ENCODE measurements around the gene CACNA1C.

Gene CACNA1C

DNA sequence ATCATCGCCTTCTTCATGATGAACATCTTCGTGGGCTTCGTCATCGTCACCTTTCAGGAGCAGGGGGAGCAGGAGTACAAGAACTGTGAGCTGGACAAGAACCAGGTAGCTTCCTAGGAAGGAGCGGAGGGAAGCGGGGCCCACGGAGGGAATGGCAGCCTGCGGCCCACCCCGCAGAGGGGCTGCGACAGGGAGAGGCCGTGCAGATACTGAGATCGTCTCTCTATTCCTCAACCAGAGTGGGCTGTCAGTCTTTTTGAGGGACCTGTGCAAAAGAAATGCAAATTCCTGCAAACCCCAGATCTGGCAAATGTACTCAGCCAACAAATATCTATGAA, 555.8 kb downstream of the CACNA1C start:
- H3K4me1 ChIP-seq (ENCODE audit: control insufficient read depth in 5 of 5, insufficient read depth in 5 of 5, low read length in 5 of 5): peaks cover 0 to 4% (median 0%) of the 10 kb centered on the region in 5 donors
- no peaks in the 10 kb centered on the region for H3K9me3 ChIP-seq (ENCODE audit: control insufficient read depth in 5 of 5, low read length in 5 of 5)
- H3K27me3 ChIP-seq (ENCODE audit: control insufficient read depth in 5 of 5, insufficient read depth in 4 of 5, low read length in 5 of 5): peaks cover 0 to 3% (median 1%) of the 10 kb centered on the region in 5 donors
- no peak overlapping the region for H3K27ac ChIP-seq (ENCODE audit: low read depth, low read length)
- H3K36me3 ChIP-seq (ENCODE audit: control insufficient read depth in 5 of 5, insufficient read depth in 5 of 5, low read length in 5 of 5): peaks cover 0 to 9% (median 4%) of the 10 kb centered on the region in 5 donors
- no peak overlapping the region for H3K9ac ChIP-seq (ENCODE audit: low read length in 5 of 5)
- H3K4me3 ChIP-seq (ENCODE audit: low read depth in 1 of 5, low read length in 5 of 5): no peak overlapping the region

DNA sequence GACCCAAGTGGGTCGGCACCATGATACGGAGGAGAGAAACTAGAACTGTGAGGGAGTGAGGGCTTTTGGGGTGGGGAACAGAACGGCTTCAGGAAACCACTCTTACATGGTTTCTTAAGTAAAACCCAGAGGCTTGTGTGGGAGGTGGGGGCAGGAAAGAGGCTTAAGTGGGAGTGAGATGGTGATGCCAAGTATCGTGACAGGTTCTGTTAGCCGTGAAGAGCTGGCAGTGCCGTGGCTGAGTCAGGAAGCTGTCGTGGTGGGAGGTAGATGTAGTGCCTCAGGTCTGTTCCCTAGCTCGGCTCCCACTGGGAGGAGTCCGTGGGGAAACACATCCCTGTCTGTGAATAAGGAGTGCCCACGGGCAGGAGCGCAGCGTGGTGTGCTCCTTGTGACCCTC, 556.2 kb downstream of the CACNA1C start:
- no peak overlapping the region for H3K9ac ChIP-seq (ENCODE audit: low read length in 5 of 5)
- peaks cover 0 to 5% (median 0%) of the 10 kb centered on the region in 5 donors for H3K4me1 ChIP-seq (ENCODE audit: control insufficient read depth in 5 of 5, insufficient read depth in 5 of 5, low read length in 5 of 5)
- H3K4me3 ChIP-seq (ENCODE audit: low read depth in 1 of 5, low read length in 5 of 5): no peak overlapping the region
- H3K27me3 ChIP-seq (ENCODE audit: control insufficient read depth in 5 of 5, insufficient read depth in 4 of 5, low read length in 5 of 5): peaks cover 0 to 6% (median 2%) of the 10 kb centered on the region in 5 donors
- H3K27ac ChIP-seq (ENCODE audit: low read depth, low read length): no peak overlapping the region
- peaks cover 0 to 9% (median 4%) of the 10 kb centered on the region in 5 donors for H3K36me3 ChIP-seq (ENCODE audit: control insufficient read depth in 5 of 5, insufficient read depth in 5 of 5, low read length in 5 of 5)
- H3K9me3 ChIP-seq (ENCODE audit: control insufficient read depth in 5 of 5, low read length in 5 of 5): no peaks in the 10 kb centered on the region

DNA sequence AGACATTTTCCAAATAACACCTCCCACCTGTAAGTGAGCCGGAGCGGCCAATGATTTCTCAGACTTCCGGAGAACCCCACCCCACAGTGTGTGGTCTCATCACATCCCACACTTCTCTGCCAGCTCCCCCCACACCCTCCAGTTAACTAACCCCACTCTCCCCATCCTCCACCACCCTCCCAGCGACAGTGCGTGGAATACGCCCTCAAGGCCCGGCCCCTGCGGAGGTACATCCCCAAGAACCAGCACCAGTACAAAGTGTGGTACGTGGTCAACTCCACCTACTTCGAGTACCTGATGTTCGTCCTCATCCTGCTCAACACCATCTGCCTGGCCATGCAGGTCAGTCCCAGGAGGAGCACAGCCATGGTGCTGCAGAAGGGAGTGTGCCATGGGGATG, 557.6 kb downstream of the CACNA1C start:
- peaks cover 0 to 6% (median 2%) of the 10 kb centered on the region in 5 donors for H3K27me3 ChIP-seq (ENCODE audit: control insufficient read depth in 5 of 5, insufficient read depth in 4 of 5, low read length in 5 of 5)
- no peaks in the 10 kb centered on the region for H3K9me3 ChIP-seq (ENCODE audit: control insufficient read depth in 5 of 5, low read length in 5 of 5)
- H3K36me3 ChIP-seq (ENCODE audit: control insufficient read depth in 5 of 5, insufficient read depth in 5 of 5, low read length in 5 of 5): peaks cover 0 to 9% (median 4%) of the 10 kb centered on the region in 5 donors
- H3K9ac ChIP-seq (ENCODE audit: low read length in 5 of 5): no peak overlapping the region
- no peak overlapping the region for H3K27ac ChIP-seq (ENCODE audit: low read depth, low read length)
- H3K4me1 ChIP-seq (ENCODE audit: control insufficient read depth in 5 of 5, insufficient read depth in 5 of 5, low read length in 5 of 5): peaks cover 0 to 8% (median 0%) of the 10 kb centered on the region in 5 donors
- no peak overlapping the region for H3K4me3 ChIP-seq (ENCODE audit: low read depth in 1 of 5, low read length in 5 of 5)

DNA sequence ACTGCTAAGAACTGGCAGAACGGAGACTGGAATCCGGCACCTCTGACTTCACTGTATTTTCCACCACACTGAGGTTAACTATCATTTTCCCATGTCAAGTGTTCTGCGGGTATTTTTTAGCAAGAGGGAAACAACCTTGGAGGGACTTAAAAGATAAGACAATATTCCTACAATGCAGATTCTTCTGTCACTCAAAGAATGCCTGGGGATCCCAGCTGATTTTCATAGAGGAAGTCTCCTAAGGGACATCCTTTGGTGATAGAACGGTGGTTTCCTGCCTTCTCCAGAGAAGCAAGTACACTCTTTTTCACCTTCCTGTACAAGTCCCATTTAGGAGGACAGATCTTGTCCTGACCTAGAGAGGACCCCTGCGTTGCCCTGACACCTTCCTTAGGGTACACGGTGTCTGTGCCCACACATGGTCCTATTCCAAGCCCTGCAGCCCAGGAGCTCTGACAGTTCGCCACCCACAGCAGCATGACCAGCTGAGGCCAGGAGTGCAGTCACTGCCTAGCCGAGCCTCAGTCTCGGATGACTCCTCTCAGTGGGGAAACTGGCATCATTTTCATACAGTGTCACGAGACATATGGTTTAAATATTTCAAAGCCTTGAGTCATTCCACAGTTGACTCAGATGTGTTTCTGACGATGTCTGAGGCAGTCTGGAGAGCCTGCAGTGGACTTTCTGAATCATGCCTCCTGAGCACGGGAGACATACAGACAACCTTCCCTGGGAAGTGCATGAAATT, 560.7 kb downstream of the CACNA1C start:
- no peak overlapping the region for H3K4me3 ChIP-seq (ENCODE audit: low read depth in 1 of 5, low read length in 5 of 5)
- peaks cover 0 to 4% (median 3%) of the 10 kb centered on the region in 5 donors for H3K36me3 ChIP-seq (ENCODE audit: control insufficient read depth in 5 of 5, insufficient read depth in 5 of 5, low read length in 5 of 5)
- H3K4me1 ChIP-seq (ENCODE audit: control insufficient read depth in 5 of 5, insufficient read depth in 5 of 5, low read length in 5 of 5): peaks cover 0 to 8% (median 0%) of the 10 kb centered on the region in 5 donors
- peaks cover 0 to 15% (median 3%) of the 10 kb centered on the region in 5 donors for H3K27me3 ChIP-seq (ENCODE audit: control insufficient read depth in 5 of 5, insufficient read depth in 4 of 5, low read length in 5 of 5)
- H3K9me3 ChIP-seq (ENCODE audit: control insufficient read depth in 5 of 5, low read length in 5 of 5): no peaks in the 10 kb centered on the region
- H3K27ac ChIP-seq (ENCODE audit: low read depth, low read length): no peak overlapping the region
- no peak overlapping the region for H3K9ac ChIP-seq (ENCODE audit: low read length in 5 of 5)

DNA sequence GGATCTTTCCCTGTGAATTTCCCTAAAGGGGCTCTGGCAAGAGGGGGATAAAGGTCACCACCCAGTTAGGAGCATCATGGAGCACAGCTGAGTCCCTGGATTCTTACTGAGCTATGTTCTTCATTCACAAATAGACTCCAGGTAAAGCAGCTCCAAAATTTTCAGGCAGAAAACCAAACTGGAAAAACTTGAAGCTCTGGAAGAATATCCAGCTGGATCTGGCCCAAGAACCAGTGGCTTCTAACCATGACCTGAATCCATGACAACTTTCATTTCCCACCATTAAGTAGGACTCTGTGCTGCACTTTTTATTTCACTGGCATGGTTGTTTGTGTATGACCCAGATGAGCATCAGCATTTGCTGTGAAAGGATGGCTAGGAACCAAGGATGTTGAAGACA, 561.6 kb downstream of the CACNA1C start:
- H3K9ac ChIP-seq (ENCODE audit: low read length in 5 of 5): no peak overlapping the region
- peaks cover 0 to 8% (median 0%) of the 10 kb centered on the region in 5 donors for H3K4me1 ChIP-seq (ENCODE audit: control insufficient read depth in 5 of 5, insufficient read depth in 5 of 5, low read length in 5 of 5)
- no peak overlapping the region for H3K27ac ChIP-seq (ENCODE audit: low read depth, low read length)
- peaks cover 0 to 4% (median 3%) of the 10 kb centered on the region in 5 donors for H3K36me3 ChIP-seq (ENCODE audit: control insufficient read depth in 5 of 5, insufficient read depth in 5 of 5, low read length in 5 of 5)
- no peak overlapping the region for H3K4me3 ChIP-seq (ENCODE audit: low read depth in 1 of 5, low read length in 5 of 5)
- peaks cover 0 to 15% (median 3%) of the 10 kb centered on the region in 5 donors for H3K27me3 ChIP-seq (ENCODE audit: control insufficient read depth in 5 of 5, insufficient read depth in 4 of 5, low read length in 5 of 5)
- H3K9me3 ChIP-seq (ENCODE audit: control insufficient read depth in 5 of 5, low read length in 5 of 5): no peaks in the 10 kb centered on the region

DNA sequence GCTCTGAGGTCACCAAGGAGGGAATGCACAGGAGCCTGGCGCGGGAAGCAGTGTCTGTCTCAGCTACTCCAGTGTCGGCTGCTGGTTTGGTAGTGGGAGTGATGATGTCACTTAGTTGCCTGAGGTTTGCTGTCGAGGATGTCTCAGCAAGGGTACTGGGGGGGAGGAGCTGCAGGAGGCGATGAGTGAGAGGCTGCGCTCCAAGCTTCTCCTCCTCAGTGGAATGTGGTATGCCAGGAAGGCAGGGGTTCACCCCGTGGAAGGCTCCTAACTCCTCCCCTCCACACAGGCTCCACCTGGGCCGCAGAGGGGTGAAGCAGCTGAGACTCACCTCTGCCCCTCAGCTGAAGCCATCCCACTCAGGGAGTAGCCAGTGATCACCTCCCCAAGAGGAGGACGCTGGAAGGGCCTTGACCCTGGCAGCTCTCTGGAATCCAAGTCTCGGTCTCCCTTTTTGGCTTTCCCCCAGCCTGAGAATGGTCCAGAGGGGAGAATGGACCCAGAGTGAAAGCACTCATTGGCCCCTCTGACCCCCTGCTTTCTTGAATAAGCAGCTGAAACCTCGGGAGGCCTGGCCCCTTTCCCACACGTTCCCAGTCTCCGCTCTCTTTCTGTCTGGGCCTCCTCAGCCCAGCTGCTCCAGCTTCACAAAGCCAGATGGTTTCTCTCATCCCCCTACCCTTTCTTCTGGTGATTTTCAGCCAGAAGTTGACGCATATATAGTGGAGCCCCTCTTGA, 563.0 kb downstream of the CACNA1C start:
- no peak overlapping the region for H3K9ac ChIP-seq (ENCODE audit: low read length in 5 of 5)
- H3K27ac ChIP-seq (ENCODE audit: low read depth, low read length): no peak overlapping the region
- no peak overlapping the region for H3K4me3 ChIP-seq (ENCODE audit: low read depth in 1 of 5, low read length in 5 of 5)
- peaks cover 0 to 8% (median 0%) of the 10 kb centered on the region in 5 donors for H3K4me1 ChIP-seq (ENCODE audit: control insufficient read depth in 5 of 5, insufficient read depth in 5 of 5, low read length in 5 of 5)
- peaks cover 0 to 18% (median 0%) of the 10 kb centered on the region in 5 donors for H3K27me3 ChIP-seq (ENCODE audit: control insufficient read depth in 5 of 5, insufficient read depth in 4 of 5, low read length in 5 of 5)
- peaks cover 0 to 8% (median 0%) of the 10 kb centered on the region in 5 donors for H3K36me3 ChIP-seq (ENCODE audit: control insufficient read depth in 5 of 5, insufficient read depth in 5 of 5, low read length in 5 of 5)
- H3K9me3 ChIP-seq (ENCODE audit: control insufficient read depth in 5 of 5, low read length in 5 of 5): no peaks in the 10 kb centered on the region

DNA sequence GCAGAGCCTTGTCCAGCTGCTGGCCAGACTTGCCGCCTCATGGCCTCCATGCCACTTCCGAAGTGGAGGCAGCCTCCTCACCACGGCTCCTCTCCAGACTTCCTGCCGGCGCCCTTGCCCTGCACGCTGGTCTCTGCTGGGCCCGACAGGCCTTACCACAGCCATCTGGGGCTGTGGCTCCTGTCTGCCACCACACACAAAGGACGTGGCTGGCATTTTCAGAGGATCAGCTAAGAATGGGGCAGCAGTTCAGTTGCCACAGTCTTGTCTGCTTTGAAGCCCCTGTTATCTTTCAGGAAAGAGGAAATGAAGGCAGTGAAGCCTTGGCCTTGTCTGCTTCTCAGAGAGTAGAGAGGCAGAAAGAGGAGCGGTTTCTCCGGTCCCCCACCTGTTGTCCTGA, 564.0 kb downstream of the CACNA1C start:
- no peak overlapping the region for H3K9ac ChIP-seq (ENCODE audit: low read length in 5 of 5)
- no peak overlapping the region for H3K4me3 ChIP-seq (ENCODE audit: low read depth in 1 of 5, low read length in 5 of 5)
- H3K27me3 ChIP-seq (ENCODE audit: control insufficient read depth in 5 of 5, insufficient read depth in 4 of 5, low read length in 5 of 5): peaks cover 0 to 18% (median 0%) of the 10 kb centered on the region in 5 donors
- H3K9me3 ChIP-seq (ENCODE audit: control insufficient read depth in 5 of 5, low read length in 5 of 5): no peaks in the 10 kb centered on the region
- H3K4me1 ChIP-seq (ENCODE audit: control insufficient read depth in 5 of 5, insufficient read depth in 5 of 5, low read length in 5 of 5): peaks cover 0 to 8% (median 0%) of the 10 kb centered on the region in 5 donors
- H3K27ac ChIP-seq (ENCODE audit: low read depth, low read length): no peak overlapping the region
- H3K36me3 ChIP-seq (ENCODE audit: control insufficient read depth in 5 of 5, insufficient read depth in 5 of 5, low read length in 5 of 5): peaks cover 0 to 4% (median 0%) of the 10 kb centered on the region in 5 donors

DNA sequence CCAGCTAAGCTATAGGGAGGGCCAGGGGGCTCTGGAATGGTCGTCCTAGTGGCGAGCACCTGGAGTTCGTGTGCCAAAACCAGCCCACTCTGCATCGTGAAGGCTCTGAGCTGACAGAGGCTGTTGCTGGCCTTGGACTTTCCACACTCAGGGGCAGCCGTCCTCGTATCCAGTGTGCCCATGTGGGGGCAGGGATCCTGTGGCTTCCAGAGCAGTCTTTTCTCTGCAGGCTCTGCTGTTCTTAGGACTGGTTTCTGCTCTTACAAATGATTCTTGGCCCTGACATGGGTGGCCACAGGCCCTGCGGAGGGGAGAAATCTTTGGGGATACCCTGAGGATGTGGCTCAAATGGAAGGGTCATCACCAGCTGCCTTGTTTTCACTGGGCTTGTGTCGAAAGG, 564.6 kb downstream of the CACNA1C start:
- Histone ChIP-seq H3K36me3 (ENCODE audit: control insufficient read depth in 5 of 5, insufficient read depth in 5 of 5, low read length in 5 of 5) (peaks cover 0 to 4% (median 0%) of the 10 kb centered on the region in 5 donors), H3K27ac (ENCODE audit: low read depth, low read length) (no peak overlapping the region)

DNA sequence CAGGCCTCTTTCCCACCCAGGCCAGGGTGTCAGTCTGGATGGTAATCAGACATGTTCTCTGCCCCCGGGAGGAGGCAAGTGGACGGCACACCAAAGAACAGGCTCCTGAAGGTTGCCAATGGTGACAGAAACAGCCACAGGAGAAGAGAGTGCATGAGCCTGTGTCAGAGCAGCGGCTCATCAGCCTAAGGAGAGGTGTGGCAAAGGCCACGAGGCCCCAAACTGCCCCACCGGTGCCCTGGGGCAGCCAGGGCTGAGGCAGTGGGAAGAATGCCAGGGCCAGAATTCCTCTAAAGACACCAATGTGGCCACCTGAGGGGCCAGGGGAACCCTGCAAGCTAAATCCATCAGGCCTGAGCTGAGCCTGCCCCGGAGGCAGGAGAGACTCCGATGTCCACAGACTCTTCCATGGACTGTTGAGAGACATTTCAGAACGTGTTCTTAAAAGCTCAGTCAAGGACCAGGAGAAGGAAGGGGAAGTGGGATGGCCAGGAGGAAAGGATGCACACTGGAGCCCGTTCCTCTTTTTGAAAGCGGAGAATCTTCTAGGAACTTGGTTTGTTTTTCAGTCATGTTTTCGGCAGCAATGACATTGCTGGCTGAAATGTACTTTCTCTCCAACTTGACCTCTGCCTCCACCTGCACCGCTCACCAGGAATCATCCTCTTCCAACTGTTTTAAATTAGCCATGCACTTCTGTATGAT, 565.7 kb downstream of the CACNA1C start:
- peaks cover 0 to 7% (median 0%) of the 10 kb centered on the region in 5 donors for H3K4me1 ChIP-seq (ENCODE audit: control insufficient read depth in 5 of 5, insufficient read depth in 5 of 5, low read length in 5 of 5)
- H3K4me3 ChIP-seq (ENCODE audit: low read depth in 1 of 5, low read length in 5 of 5): no peak overlapping the region
- H3K9me3 ChIP-seq (ENCODE audit: control insufficient read depth in 5 of 5, low read length in 5 of 5): no peaks in the 10 kb centered on the region
- peaks cover 0 to 4% (median 0%) of the 10 kb centered on the region in 5 donors for H3K36me3 ChIP-seq (ENCODE audit: control insufficient read depth in 5 of 5, insufficient read depth in 5 of 5, low read length in 5 of 5)
- no peak overlapping the region for H3K27ac ChIP-seq (ENCODE audit: low read depth, low read length)
- peaks cover 0 to 18% (median 3%) of the 10 kb centered on the region in 5 donors for H3K27me3 ChIP-seq (ENCODE audit: control insufficient read depth in 5 of 5, insufficient read depth in 4 of 5, low read length in 5 of 5)
- H3K9ac ChIP-seq (ENCODE audit: low read length in 5 of 5): no peak overlapping the region

More for the DNA sequence above, 564.6 kb downstream of the CACNA1C start:
- Histone ChIP-seq H3K9me3 (ENCODE audit: control insufficient read depth in 5 of 5, low read length in 5 of 5) (no peaks in the 10 kb centered on the region), H3K4me3 (ENCODE audit: low read depth in 1 of 5, low read length in 5 of 5) (no peak overlapping the region), H3K9ac (ENCODE audit: low read length in 5 of 5) (no peak overlapping the region), H3K27me3 (ENCODE audit: control insufficient read depth in 5 of 5, insufficient read depth in 4 of 5, low read length in 5 of 5) (peaks cover 0 to 18% (median 3%) of the 10 kb centered on the region in 5 donors), H3K4me1 (ENCODE audit: control insufficient read depth in 5 of 5, insufficient read depth in 5 of 5, low read length in 5 of 5) (peaks cover 0 to 8% (median 0%) of the 10 kb centered on the region in 5 donors)
